GM18499 (cell line): ENCODE data around the gene TNS3.

Source experiments
- ATAC-seq: cut with Tn5 transposase; IDR thresholded peaks from one replicate; pipeline ENCODE4 v1.9.1; 2021; ENCODE audit warnings: moderate number of reproducible peaks; ENCODE audit not compliant: insufficient read depth, unreplicated experiment

The TNS3 gene

DNA sequence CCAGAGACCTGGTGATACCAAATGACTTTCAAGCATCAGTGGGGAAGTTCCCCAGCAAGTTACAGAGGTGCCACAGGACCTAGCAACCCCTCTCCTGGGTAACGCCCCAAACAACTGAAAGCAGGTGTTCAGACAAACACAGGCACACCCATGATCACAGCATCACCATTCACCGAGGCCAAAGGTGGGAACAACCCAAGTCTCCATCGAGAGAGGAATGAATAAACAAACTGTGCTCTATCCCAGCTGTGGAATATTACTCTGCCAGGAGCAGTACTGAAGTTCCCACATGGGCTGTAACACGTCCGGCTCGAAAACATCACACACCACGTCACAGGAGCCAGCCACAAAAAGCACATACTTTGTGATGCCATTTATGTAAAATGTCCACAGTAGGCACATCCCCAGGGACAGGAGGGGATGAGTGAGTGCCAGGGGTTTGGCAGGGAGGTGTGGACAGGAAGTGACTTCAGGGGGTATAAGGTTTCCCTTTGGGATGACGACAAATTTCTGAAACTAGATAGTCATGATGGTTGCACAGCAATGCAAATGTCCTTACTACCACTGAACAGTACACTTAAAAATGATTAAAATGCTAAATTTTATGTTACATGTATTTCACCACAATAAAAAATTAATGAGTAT is 222.8 kb downstream of the TNS3 start:
- no peak for ATAC-seq

DNA sequence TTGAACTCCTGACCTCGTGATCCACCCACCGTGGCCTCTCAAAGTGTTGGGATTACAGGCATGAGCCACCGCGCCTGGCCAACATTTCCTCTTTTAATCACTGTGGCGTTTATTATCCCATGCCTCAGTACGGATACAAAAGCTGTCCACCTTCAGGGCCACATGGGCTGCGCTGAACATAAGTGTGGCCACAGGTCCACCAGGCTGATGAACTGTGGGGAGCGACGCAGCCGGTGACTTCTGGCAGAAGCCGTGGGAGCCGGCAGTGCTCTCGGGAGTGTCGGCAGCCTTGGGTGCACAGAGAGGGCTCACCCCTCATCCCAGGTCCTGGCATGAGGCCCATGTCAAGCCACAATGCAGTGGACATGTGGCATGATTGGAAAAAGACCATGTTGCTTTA is 223.6 kb downstream of the TNS3 start:
- ATAC-seq, result no peak

DNA sequence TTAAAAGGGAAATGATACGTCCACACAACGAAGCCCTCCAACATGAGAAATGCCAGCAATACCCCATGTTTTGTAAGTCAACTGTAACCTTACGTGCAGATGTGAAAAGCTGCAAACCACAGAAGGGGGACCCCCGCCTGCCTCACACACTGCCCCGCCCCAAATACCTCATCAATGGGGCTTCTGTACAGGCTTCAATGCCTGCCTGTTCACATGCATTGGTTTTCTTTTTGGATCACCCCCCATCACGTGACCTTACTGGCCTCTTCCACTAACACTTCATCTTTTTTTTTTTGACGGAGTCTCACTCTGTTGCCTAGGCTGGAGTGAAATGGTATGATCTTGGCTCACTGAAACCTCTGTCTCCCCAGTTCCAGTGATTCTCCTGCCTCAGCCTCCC is 224.0 kb downstream of the TNS3 start:
- no peak for ATAC-seq

DNA sequence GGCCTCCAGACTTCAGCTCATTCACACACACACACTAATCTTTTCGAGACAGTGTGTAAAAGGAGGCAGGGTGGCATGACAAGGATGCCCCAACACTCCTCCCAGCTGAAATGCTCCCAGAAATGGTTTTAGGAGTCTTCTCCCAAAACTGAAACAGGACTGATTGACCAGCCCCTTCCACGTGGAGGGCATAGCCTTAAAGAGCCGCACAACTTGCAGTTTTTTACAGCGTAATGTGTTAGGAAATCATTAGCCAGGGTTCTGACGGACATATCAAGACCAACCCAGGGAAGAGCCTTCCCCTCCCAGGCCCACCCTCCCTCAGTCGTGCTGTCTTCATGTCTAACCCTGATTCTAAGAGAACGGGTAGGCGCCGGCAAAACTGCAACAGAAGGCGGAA is 224.6 kb downstream of the TNS3 start:
- no peak for ATAC-seq

DNA sequence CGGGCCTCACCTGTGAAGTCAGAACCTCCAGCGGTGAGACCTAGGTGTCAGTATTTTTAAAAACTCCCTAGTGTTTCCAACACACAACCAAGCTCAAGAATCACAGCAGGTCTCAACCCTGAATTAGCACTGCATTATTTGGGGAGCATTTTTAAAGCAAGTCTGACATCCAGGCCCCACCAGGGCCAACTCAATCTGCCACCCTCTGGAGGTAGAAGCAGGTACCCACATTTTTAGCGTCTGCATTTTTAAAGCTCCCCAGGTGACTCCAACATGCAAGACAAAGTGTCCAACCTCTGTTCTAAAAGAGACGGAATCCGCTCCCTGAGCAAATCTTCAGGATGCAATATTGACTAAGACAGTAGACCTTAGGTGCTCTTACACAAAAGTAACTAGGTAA is 225.7 kb downstream of the TNS3 start:
- ATAC-seq, result no peak

DNA sequence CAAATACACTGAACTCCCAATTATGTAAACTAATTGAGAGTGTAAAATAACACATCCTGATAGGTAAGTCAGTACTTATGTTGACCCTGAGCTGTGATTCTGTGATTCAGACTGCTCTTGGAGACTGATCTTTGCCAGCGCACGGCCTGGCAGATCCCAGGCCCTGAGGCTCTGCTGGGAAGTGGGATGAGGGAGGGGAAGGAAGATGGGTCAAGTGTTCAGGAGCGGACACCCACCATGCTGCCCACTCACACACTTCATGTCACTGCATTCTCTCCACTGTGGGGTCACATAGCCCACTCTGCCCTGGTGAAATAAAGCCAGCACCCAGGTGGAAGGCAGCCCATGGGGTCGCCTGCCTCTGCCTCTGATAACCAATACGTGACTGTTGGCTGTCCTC is 226.2 kb downstream of the TNS3 start:
- ATAC-seq, result no peak

DNA sequence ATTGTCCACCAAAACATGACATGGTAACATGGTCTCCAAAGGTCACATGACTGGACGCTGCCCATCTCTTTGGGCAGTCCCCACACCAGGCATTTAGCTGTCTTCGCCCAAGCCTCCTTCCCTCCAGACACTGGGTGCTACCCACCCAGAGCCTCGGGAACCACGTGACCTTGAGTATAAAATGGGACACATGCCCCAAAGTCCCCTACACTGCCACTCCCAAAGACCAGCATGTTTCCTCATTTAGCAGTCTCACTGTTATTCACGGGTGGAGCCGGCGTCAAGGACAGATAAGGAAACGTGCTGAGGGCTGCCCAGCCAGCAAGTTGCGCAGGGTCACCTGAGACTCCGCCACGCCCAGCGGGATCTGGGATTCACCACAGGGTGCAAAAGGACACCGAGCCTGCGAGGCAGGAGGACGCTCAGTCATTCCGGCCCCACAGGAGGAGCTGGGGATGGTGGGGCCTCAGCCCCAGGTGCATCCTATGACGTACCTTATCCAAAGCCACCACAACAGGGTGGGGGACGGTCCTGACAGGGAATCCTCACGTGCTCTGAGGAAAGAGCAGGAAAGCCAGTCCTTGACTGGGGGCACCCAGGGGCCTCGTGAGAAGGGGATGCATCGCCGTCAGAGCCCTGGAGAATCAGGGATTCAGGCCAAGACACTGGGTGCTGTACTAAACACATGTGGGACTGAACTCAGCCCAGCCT is 226.9 kb downstream of the TNS3 start:
- ATAC-seq, result no peak

DNA sequence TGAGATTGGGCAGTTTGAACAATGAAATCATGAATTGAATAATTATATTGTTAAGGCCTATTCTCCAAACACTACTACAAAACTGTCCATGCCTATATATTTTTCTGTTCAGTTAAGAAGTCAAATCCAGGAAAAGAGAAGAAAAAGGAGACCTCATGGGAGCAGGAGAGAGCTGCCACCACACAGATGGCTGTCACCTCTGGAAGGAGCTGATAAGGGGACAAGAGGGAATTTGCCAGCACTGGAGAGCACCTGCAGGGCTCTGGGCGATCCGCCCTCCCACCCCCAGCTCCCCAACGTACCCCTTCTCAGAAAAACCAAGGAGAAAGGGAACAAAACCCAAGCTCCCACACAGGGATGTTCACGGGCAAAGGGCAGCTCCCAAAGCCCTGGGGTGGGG is 227.8 kb downstream of the TNS3 start:
- ATAC-seq, result no peak

DNA sequence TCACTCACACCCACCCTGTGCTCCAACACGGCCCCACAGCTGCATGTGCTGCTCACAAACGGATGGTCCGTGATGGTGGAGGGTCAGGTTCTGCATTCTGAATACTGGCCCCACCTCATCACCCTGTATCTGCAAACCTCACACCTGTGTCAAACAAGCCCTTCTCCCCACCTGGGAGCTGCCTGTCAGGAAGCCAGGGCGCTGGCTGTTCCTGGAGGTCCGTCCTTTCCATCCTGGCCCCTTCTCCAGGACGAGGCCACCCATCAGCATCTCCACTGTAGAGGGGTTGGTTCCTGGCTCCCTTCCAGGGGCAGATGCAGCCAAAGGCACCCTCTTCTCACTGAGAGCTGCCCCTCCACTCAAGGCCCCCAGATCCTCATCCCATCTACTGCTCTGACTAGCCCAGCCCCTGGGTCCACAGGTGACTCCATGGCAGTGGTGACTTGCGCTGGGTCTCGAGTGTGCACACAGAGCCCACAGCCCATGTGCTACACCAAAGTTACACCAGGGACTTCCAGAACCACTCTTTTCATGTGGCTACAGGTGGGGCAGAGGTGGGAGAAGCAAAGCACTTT is 229.4 kb downstream of the TNS3 start:
- ATAC-seq, result no peak

DNA sequence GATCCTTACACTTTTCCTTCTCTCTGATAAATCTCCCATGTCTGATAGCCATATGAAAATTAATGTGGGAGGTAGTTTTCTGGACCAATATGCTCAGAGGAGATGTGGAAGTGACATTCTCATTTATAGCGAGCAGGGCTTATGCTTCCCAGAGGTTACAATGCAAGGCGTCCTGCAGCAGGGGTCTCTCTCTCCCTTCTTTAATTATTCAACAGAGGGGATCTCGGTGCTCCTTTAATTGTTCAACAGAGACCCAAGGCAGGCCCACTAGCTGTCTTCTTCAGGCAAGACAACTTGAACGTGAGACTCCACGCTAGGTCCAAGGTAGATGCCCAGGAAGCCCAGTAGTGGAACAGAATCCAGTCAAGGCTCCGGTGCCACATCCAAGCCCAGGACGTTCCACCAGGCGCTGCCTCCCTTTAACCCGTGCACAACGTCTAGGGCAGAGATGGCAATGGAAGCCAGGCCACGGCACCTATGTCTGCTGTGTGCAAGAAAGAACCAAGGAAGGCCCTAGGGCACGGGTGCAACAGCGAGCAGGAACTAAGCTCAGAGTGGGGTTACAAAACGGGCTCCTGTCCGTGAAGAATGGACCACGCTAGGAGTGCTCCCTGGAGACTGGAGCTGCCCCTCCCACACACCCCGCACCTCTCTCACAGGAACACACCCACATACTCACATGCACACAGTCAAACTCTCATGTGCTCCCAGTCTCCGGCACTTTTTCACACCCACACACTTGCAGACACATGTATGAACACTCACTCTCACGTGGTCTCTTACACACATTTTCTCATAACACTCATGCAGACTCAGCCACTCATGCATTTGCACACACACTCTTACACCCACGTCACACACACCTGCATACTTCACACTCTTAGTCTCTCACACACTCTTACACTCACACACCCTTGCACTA is 230.4 kb downstream of the TNS3 start:
- ATAC-seq, result no peak

DNA sequence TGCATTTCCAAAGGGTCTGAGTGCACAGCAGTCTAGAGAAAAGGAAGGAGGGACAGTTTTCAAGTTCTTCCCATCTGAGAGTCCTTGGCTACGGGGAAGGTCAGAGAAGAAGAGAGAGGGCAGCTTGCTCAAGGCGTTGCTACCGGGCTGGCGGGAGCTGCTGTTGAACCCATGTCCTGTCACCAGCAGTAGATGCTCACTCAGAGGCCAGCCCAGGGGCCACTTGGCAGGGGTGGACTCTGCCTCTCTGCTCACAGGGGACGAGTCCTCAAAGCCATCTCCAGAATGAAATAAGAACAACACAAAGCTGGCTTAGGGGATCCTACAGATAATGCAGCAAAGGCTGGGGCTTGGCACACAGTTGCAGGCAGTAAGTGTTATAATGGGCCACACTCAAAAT is 231.5 kb downstream of the TNS3 start:
- ATAC-seq, result no peak

DNA sequence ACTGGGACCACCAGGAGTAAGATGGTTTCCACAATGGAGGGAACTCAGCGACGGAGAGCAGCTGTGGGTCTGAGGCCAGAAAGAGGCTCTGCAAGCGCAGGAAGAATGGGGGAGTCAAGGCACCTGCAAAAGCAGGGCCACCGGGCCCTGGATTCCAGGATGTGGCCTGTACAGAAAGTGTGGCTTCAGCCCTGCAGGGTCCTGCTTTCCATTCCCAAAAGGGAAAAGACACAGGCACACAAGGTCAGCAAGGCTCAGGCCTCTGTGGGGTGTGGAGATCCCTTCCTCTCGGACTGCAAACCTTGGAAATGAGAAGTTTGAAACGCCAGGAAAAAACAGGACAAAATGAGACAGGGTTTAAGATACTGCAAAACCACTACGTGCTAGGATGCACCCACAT is 232.5 kb downstream of the TNS3 start:
- ATAC-seq, result no peak

DNA sequence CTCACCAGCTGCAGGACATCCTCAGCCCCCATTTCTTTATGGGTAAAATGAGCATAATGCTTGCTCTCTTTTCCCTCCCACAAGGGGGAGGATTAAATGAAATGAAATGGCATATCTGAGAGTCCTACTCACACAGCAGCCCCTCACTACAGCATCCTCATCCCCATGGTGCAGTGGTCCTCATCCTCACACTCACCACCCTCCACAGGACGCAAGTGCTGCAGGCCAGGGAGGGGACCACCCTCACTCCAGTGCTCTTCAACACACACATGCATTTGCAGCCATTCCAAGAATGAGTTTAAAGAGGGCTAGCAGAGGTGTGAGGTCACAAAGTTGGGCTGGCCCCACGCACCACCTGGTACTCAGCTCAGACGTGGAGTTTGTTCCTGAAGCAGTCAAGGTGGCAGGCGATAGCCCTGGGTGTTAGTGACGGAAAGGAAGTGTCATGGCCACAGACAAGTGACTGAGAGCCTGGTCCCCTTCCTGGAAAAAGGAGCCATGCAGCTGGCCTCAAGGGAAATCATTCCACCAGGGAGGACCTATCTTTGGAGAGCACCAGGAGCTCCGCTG is 234.0 kb downstream of the TNS3 start:
- ATAC-seq, result no peak

DNA sequence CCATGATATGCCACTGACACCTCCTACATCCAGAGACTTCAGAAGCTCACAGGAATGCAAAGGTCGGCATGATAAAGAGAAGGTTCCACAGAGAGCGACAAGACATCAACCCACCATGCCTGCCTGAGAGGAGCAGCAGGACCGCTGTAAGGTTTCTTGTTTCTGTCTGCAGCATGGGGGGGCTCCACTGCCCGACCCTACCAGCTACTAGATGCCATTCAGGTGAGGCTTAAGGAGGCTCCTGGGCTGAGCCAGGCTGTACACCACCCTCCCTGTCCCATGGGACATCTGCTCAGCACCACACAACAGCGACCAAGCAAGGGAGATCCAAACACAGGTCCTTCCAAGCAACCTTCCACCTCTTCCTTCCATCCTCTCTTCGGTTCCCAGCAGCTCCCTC is 234.6 kb downstream of the TNS3 start:
- ATAC-seq, result no peak

DNA sequence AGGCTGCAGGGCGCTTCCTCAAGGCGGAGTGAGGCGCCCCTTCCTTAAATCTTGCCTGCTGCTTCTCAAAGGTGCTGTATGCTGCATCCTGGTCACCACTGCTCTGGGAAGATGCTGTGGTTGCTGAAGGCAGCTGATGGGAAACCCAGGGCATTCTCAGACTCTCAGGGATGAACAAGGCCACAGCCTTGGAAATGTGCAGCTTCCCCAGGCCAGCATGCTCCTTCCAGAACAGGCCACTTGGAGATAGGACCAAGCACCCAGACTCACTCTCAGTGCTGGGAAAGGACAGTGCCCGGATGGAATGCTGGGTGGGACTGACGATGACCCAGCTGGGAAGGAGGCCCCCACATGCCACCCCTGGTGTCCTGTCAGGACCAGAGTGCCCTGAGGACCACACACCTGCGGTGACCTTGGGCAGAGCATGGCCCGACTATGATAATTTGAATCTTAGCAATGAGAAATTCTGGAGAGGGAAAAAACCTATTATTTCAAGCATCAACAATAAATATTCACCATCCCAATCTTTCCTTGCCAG is 235.5 kb downstream of the TNS3 start:
- no peak for ATAC-seq

DNA sequence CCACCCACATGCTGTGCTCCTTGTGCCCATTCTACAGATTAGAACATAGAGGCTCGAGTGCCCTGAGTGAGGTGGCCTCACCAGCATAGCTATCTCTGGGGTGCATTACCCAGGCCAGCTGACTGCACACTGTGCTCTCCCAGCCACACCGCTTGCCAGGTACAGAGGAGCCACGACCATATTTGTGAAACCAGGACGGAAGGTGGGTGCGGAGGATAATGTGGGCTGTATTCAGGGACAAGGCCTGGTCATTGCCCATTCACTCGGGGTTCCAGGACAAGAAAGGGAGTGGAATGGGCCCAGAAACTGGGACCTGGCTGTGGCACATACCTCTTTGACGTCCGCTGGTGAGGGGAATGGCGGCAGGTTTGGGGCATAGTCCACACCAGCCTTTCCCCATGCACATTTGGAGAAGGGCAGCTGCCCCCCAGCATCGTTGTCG is 236.0 kb downstream of the TNS3 start:
- no peak for ATAC-seq

DNA sequence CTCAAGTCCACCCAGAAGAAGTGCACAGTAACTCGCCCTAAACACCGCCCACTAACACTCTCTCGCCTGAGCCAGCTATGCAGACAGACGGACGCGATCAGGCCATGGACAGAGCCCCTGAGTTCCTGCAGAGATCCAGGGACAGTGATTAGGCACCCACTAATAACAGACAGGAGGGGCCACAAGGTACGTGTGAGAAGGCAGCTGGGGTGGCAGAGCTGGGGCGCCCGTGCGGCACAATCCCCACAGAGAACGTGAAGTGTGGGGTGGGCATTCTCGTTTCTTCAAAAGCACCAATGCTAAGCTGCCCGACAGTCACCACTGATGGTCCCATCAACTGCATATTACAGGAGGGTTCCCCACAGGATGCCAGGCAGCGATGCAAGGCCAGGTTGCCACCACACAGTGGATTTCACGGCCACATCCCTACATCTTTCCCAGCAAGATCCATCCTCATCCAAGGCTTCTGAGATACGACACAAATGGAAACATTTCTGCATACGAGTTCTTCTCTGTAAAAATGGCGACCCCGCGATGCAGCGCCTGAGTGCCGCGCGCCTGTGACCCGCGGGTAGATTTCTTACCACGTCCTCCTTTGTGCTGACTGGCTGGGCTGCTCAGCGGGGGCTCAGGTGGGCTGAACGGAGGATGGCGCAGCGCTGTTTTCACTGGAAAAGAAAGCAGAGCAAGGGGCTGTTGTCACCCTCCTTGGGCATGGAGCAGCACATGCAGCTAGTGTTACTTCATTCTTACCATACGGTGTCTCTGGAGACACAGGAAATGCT is 237.5 kb downstream of the TNS3 start:
- no peak for ATAC-seq

DNA sequence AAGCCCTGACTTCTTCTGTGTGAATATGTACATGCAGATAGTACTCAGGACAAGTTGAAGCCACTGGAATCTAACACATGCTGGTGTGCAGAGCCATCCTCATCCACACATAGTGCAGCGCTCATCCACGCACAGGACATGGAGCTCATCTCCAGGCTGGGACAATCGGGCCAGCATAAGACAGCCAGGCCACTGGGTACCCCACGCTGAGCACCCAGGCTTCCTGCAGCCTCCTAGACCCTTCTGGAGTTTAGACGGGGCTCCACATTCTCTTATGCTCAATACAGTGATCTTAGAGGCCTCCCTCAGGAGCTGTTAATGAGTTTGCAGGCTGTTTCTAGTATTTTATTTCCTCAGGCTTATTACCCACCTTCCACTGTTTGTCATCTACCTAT is 238.9 kb downstream of the TNS3 start:
- ATAC-seq, result no peak

DNA sequence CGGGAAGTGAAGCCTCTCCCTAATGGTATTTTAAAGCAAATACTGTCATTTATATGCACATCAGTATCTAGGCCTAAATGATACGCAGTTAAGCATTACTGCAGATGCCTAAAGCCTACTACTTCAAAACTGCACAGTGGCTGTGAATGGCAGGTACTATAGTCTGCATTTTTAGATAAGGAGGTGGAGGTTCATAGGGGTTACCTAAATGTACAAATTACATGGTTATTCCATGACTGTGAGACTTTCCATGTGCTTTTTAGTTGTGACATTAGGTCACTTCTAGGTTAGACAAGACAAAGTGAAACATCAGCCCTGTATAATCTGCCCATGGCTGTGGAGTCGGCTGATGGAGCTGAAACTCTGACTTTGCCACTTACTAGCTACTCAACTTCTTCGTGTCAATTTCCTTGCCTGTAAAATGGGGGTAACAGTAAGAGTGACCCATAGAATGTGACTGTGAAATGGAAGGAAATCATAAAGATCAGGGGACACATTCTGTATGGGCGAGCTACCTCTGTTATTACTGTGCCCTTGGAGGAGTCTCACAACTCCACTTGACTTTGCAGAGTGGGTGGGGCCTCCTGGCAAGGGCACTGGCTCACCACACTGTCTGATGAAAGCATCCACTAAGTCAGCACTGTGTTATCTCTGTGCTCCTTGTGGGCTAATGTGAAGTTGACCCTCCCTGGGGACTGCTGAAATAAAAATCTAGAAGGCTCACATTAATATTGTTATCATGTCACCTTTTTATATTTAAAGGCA is 239.4 kb downstream of the TNS3 start:
- no peak for ATAC-seq
